Measurements from ENCODE around the gene SOWAHA. TPM values are rescaled to one million over a fixed set of nuclear protein-coding genes. Genes with fewer than 3 reads are reported as not detected.
"Not testable (repeated sequence)": the region's sequence is repeated elsewhere in the genome, so short reads cannot be mapped to it uniquely, and the experiment has no call there.

SOWAHA gene
- total RNA-seq, 1 experiment from 2014 or later = 0.32 TPM

GRCh38 chr5:132853323-132853722 is 40.2 kb downstream of the SOWAHA start:
- no peak for DNase-seq (ENCODE audit: low read depth)

GRCh38 chr5:132853790-132854189 is 40.7 kb downstream of the SOWAHA start:
- DNase-seq (ENCODE audit: low read depth) = no peak

DNA sequence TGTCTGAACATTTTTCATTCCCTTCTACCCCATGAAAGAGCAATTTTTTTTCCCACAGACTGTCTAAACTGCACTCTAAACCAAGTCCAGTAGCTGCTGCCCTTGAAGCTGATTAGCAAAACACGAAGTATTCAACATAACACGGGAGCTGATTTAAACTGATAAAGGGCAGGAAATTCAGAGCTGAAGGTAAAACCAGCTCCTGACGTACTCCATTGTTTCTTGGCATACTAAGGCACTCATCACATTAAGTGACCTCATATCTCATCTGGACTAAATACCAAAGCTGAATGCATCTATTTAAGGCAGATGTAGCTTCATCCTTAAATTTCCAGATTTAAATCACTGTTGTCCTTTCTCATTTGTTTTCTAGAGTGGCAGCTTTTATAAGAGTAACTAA is 41.2 kb downstream of the SOWAHA start:
- DNase-seq (ENCODE audit: low read depth) = no peak

- not testable (repeated sequence) for DNase-seq (ENCODE audit: low read depth)
Observed at GRCh38 chr5:132854992-132855391, 41.9 kb downstream of the SOWAHA start.

DNA sequence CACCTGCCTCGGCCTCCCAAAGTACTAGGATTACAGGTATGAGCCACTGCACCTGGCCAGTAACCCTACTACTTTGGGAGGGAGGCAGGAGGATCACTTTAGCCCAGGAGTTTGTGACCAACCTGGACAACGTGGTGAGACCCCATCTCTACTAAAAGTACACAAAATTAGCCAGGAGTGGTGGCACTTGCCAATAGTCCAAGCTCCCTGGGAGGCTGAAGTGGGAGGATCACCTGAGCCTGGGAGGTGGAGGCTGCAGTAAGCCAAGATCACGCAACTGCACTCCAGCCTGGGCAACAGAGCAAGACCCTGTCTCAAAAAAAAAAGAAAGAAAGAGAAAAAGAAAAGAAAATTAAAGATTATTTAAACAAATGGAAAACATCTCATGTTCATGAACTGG is 42.9 kb downstream of the SOWAHA start:
- no peak for DNase-seq (ENCODE audit: low read depth)

DNA sequence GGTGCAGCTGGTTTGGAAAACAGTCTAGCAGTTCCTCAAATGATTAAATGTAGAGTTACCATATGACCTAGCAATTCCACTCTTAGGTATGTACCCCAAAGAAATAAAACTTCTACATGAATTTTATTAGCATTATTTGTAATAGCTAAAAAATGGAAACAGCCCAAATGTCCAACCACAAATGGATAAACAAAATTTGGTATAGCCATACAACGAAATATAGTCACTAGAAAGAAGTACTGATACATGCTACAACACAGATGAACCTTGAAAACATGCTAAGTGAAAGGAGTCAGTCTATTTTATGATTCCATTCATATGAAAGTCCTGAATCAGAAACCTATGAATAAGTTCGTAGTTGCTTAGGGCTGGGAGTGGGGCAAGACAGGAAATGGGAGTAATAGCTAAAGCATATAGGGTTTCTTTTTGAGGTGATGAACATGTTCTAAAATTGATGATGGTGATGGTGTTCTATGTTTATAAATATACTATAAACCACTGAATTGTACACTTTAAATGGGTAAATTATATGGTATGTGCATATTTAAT is 46.9 kb downstream of the SOWAHA start:
- no peak for DNase-seq (ENCODE audit: low read depth)

- DNase-seq (ENCODE audit: low read depth) = no peak
Observed at GRCh38 chr5:132860742-132861141, 47.6 kb downstream of the SOWAHA start.

DNA sequence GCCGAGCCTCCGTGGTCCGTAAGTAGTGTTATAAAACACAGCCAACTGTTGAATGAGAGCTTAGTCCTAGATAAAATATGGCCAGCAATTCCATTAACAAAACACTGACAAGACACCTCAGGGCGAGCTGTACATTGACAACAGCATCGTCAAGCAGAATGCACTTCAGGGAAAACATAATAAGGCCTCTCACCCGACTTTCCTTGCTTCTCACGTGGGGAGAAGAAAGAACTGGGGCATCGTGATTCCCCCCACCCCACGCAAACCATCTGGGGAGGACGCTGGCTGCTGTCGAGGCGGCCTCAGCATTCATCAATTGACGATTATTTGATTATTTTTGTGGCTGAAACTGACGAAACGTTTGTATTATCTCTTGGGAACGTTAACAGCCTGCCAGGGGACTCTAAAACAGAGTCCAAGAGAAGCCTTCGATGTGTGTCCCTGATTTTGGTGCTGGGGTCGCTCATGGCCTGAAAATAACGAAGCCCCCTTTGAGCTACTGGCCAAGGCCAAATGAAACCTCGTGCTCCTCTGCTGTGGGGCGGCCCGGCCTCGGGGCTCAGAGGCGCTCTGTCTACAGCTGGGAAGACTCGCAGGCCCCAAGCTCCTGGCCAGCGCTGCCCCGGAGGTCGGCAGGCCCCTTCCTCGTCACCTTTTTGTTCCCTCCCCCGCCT is 52.7 kb downstream of the SOWAHA start:
- no peak for DNase-seq (ENCODE audit: low read depth)

Other genes with a start within 250 kb of the SOWAHA start
- gene IL13, start 155.1 kb upstream of the SOWAHA start, total RNA-seq (2014; rRNA removed; shearing (Covaris generic)) = not detected in 2 replicates
- gene IL4, start 139.3 kb upstream of the SOWAHA start, total RNA-seq (2014; rRNA removed; shearing (Covaris generic)) = not detected in 2 replicates
- gene KIF3A, start 75.8 kb upstream of the SOWAHA start, total RNA-seq (2014; rRNA removed; shearing (Covaris generic)) = 4.7 and 5.5 TPM in 2 replicates
- not detected in 2 replicates for gene CCNI2, start 65.9 kb upstream of the SOWAHA start, total RNA-seq (2014; rRNA removed; shearing (Covaris generic))
- 26.9 and 41.7 TPM in 2 replicates for gene SEPTIN8, start 36.1 kb upstream of the SOWAHA start, total RNA-seq (2014; rRNA removed; shearing (Covaris generic))
- gene SHROOM1, start 17.3 kb downstream of the SOWAHA start, total RNA-seq (2014; rRNA removed; shearing (Covaris generic)) = 7.3 and 10.3 TPM in 2 replicates
- gene GDF9, start 53.2 kb downstream of the SOWAHA start, total RNA-seq (2014; rRNA removed; shearing (Covaris generic)) = not detected in 2 replicates
- 231 and 270 TPM in 2 replicates for gene UQCRQ, start 53.3 kb downstream of the SOWAHA start, total RNA-seq (2014; rRNA removed; shearing (Covaris generic))
- gene LEAP2, start 60.4 kb downstream of the SOWAHA start, total RNA-seq (2014; rRNA removed; shearing (Covaris generic)) = 0.25 TPM in 1 of 2 replicates, not detected in the other
- gene AFF4, start 150.3 kb downstream of the SOWAHA start, total RNA-seq (2014; rRNA removed; shearing (Covaris generic)) = 31.8 and 39.2 TPM in 2 replicates
- 45.1 and 46.4 TPM in 2 replicates for gene ZCCHC10, start 213.2 kb downstream of the SOWAHA start, total RNA-seq (2014; rRNA removed; shearing (Covaris generic))
- 93.8 and 115 TPM in 2 replicates for gene HSPA4, start 238.7 kb downstream of the SOWAHA start, total RNA-seq (2014; rRNA removed; shearing (Covaris generic))

Measured in M059J (cell line).